Gastroesophageal sphincter (tissue), 4 donors: ENCODE results near the gene BTBD7. TPM values are rescaled to one million over a fixed set of nuclear protein-coding genes. Genes with fewer than 3 reads are reported as not detected.
A peak's percentile ranks its signal among the peaks of the same experiment; 100 is the strongest.

ENCODE experiments used
- ATAC-seq: fragments of 150-250 bp; one replicate; pipeline ENCODE4 v1.9.1; 2016; ENCODE audit warnings: mild to moderate bottlenecking, moderate library complexity
- H3K27ac ChIP-seq, 4 donors: fragments of 200-600 bp; sonication (generic) in 3 of 4; 1 replicate in 3 of 4; 2 replicates in 1 of 4; pipeline ENCODE4 v1.5.1; 2016 to 2019
- H3K27me3 ChIP-seq: fragments of 200-600 bp; sonication (generic); one replicate; pipeline ENCODE4 v1.5.1; 2019
- H3K36me3 ChIP-seq, 2 donors: fragments of 200-600 bp; sonication (generic); one replicate each; pipeline ENCODE4 v1.5.1; 2019; ENCODE audit warnings: control low read depth in 1 of 2
- H3K4me1 ChIP-seq, 3 donors: fragments of 200-600 bp; sonication (generic); 1 replicate in 2 of 3; 2 replicates in 1 of 3; pipeline ENCODE4 v1.5.1; 2016 to 2019; ENCODE audit warnings: control low read depth in 2 of 3
- H3K4me3 ChIP-seq, 2 donors: fragments of 200-600 bp; sonication (generic); one replicate each; pipeline ENCODE4 v1.5.1; 2019; ENCODE audit warnings: mild to moderate bottlenecking in 1 of 2, moderate library complexity in 1 of 2
- H3K9me3 ChIP-seq, 3 donors: fragments of 200-600 bp; sonication (generic); one replicate each; pipeline ENCODE4 v1.5.1; 2017 to 2019; ENCODE audit warnings: control low read depth in 2 of 3
- CTCF ChIP-seq, 4 experiments: fragments of 200-600 bp in 2 of 4; fragments of 450-650 bp in 2 of 4; sonication (generic) in 1 of 4; IDR thresholded peaks; one replicate each; pipeline ENCODE4 v1.5.1; 2017 to 2019; ENCODE audit warnings: antibody characterized with exemption in 4 of 4, mild to moderate bottlenecking in 2 of 4, moderate library complexity in 2 of 4
- EP300 ChIP-seq: sonication (generic); formaldehyde crosslinking; IDR thresholded peaks from one replicate; pipeline ENCODE4 v1.6.1; 2017; ENCODE audit warnings: antibody characterized with exemption, mild to moderate bottlenecking
- POLR2A ChIP-seq, 2 donors: fragments of 450-650 bp; IDR thresholded peaks; one replicate each; pipeline ENCODE4 v1.6.1; 2017; ENCODE audit warnings: antibody characterized with exemption in 2 of 2, mild to moderate bottlenecking in 2 of 2, moderate library complexity in 1 of 2
- POLR2AphosphoS5 ChIP-seq: sonication (generic); formaldehyde crosslinking; IDR thresholded peaks from one replicate; pipeline ENCODE4 v1.6.1; 2017; ENCODE audit warnings: antibody characterized with exemption
- WGBS, 2 donors: methylation state at CpG; one replicate each; pipeline ENCODE4 v1.1.5; 2018; ENCODE audit warnings: low coverage in 1 of 2; 5-methylcytosine and 5-hydroxymethylcytosine counted together
- total RNA-seq, 4 donors: library from RNA; depleted of rRNA; stranded (reverse); fragments of >200 nt; gene quantifications; one replicate each; pipeline ENCODE4 v1.1.0, GENCODE V29; 2016

BTBD7 gene
- total RNA-seq, 4 donors from 2014 or later = 29.9 to 35.6 (median 33.0) TPM

GRCh38 chr14:93223565-93223964 lies 109.3 kb downstream of the BTBD7 start:
- WGBS, 2 donors = 100% methylated on average over 11 of the region's 27 CpGs; no CpG with 5 or more reads in 1 of the 2 donors
- Histone ChIP-seq H3K27ac (no peak overlapping the region), H3K27me3 (no peaks in the 10 kb centered on the region), H3K4me3 (no peak overlapping the region), H3K36me3 (peaks cover 0 to 100% of the 10 kb centered on the region in 2 donors), H3K9me3 (no peaks in the 10 kb centered on the region), H3K4me1 (no peaks in the 10 kb centered on the region)
- TF ChIP-seq EP300 = no peak
- no peak for TF ChIP-seq POLR2AphosphoS5
- no peak for TF ChIP-seq POLR2A (IDR thresholded peaks at IDR 0.05)
- TF ChIP-seq CTCF (IDR thresholded peaks at IDR 0.05) = no peak
- ATAC-seq = no peak

DNA sequence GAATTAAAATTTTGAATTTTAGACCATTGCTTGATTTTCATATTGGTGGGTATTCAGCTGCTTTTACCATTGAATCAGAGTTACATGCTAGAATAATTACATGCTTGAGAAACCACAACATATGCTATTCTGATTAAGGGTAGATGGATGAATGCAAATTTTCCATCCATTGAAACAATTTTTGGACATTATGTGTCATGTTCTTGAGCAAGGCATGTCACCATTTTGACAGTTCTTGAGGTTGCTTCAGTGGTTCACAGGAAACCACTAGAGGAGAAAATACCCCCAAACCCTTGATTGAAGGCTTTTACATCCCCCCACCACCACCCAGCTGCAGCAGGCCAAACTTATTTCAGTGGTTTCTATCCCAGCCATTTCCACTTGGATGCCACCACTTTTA lies 112.3 kb downstream of the BTBD7 start:
- ATAC-seq = no peak
- no peak overlapping the region for H3K27ac ChIP-seq
- H3K36me3 ChIP-seq = peaks cover 0 to 100% of the 10 kb centered on the region in 2 donors
- no peaks in the 10 kb centered on the region for H3K4me1 ChIP-seq
- no peaks in the 10 kb centered on the region for H3K9me3 ChIP-seq
- TF ChIP-seq POLR2AphosphoS5 (no peak), POLR2A (IDR thresholded peaks at IDR 0.05) (no peak), CTCF (IDR thresholded peaks at IDR 0.05) (no peak), EP300 (no peak)
- H3K4me3 ChIP-seq = no peak overlapping the region
- no peaks in the 10 kb centered on the region for H3K27me3 ChIP-seq

GRCh38 chr14:93219103-93219726 lies 113.6 kb downstream of the BTBD7 start:
- Histone ChIP-seq H3K4me3 (no peak overlapping the region), H3K9me3 (no peaks in the 10 kb centered on the region), H3K4me1 (no peaks in the 10 kb centered on the region), H3K27ac (no peak overlapping the region), H3K27me3 (no peaks in the 10 kb centered on the region), H3K36me3 (peaks cover 0 to 100% of the 10 kb centered on the region in 2 donors)
- no peak for ATAC-seq
- TF ChIP-seq EP300 = no peak
- no peak for TF ChIP-seq POLR2AphosphoS5
- TF ChIP-seq POLR2A (IDR thresholded peaks at IDR 0.05) = no peak
- TF ChIP-seq CTCF (IDR thresholded peaks at IDR 0.05) = peak; percentile 13 to 37 (median 14)
- WGBS, 2 donors = 42 to 45% methylated on average over 3 of the region's 3 CpGs

DNA sequence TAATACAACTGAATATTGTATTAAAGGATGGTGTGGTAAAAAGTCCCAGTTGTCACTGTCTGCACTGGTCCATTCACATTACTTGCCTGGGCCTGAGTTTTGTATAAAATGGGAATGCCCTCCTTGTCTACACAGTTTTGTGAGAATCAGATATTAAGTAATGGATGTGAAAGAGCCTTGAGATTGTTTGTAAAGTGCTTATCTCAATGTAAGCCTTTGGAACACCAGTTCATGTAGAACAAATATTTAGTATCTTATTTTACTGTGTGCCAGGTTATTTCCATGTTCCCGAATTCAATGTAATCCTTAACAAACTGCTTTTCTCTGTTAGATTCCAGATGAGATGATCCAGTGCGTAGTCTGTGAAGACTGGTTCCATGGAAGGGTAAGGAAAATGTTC lies 118.2 kb downstream of the BTBD7 start:
- Histone ChIP-seq H3K9me3 (no peaks in the 10 kb centered on the region), H3K4me1 (peaks cover 0 to 3% (median 0%) of the 10 kb centered on the region in 3 donors), H3K36me3 (peaks cover 3 to 95% of the 10 kb centered on the region in 2 donors), H3K27ac (no peak overlapping the region), H3K27me3 (no peaks in the 10 kb centered on the region), H3K4me3 (no peak overlapping the region)
- 83 to 86% methylated on average over 2 of the region's 2 CpGs for WGBS, 2 donors
- no peak for TF ChIP-seq CTCF (IDR thresholded peaks at IDR 0.05)
- TF ChIP-seq POLR2A (IDR thresholded peaks at IDR 0.05) = no peak
- no peak for TF ChIP-seq POLR2AphosphoS5
- no peak for TF ChIP-seq EP300
- ATAC-seq = no peak

DNA sequence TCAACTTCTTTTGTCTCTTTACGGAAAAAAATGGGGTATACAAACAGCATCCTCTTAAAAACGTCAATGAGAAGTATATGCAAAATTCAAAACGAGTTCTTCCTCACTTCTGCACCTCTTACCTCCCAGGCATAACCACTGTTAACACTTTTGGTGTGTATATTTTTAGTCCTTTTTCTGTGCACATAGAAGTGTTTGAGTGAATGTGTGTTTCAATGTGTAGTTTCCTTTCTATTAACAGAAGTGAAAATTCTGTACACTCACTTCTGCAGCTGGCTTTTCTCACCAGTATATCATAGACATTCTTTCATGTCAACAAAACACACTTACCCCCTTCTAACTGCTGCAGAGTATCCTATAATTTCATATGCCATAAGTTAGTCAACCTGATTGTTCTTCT lies 120.4 kb downstream of the BTBD7 start:
- no peaks in the 10 kb centered on the region for H3K9me3 ChIP-seq
- H3K4me3 ChIP-seq = no peak overlapping the region
- H3K27ac ChIP-seq = no peak overlapping the region
- ATAC-seq = no peak
- WGBS, 2 donors = 71 to 74% methylated on average over 3 of the region's 3 CpGs
- no peak for TF ChIP-seq EP300
- TF ChIP-seq POLR2AphosphoS5 = no peak
- no peak for TF ChIP-seq CTCF (IDR thresholded peaks at IDR 0.05)
- no peak for TF ChIP-seq POLR2A (IDR thresholded peaks at IDR 0.05)
- peaks cover 3 to 74% of the 10 kb centered on the region in 2 donors for H3K36me3 ChIP-seq
- peaks cover 0 to 22% (median 4%) of the 10 kb centered on the region in 3 donors for H3K4me1 ChIP-seq
- no peaks in the 10 kb centered on the region for H3K27me3 ChIP-seq
